ENCODE results near the gene BACE2. TPM values are rescaled to one million over a fixed set of nuclear protein-coding genes. Genes with fewer than 3 reads are reported as not detected.
A peak's percentile ranks its signal among the peaks of the same experiment; 100 is the strongest.

BACE2 gene
- total RNA-seq, 1 experiment from 2014 or later, result 23.2 TPM

DNA sequence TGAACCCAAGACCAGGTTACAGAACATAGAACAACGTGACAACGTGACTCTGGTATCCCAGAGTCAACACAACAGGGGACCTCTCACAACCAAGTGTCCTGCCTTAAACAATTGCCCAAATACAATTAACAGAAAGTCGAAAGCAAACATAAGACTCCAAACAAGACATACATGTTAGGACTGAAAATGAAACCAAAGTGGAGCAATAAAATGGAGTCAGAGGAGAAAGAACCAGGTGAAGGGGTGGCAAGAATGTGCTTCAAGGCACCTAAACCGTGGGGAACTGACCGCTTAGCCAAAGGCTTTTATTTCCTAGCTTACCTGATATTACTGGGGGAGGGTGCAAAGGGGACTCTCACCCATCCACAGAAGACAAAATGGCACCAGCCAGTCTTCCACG lies 17.8 kb downstream of the BACE2 start:
- Histone ChIP-seq H3K9ac (ENCODE audit: low read length) (no peak overlapping the region), H3K4me3 (replicated peaks in 1 of 2; ENCODE audit: low read depth in 1 of 2, low read length in 2 of 2) (no peak overlapping the region), H3K4me1 (ENCODE audit: control insufficient read depth in 1 of 2, insufficient read depth in 2 of 2, low read length in 2 of 2) (no peaks in the 10 kb centered on the region), H4K20me1 (ENCODE audit: insufficient read depth) (no peaks in the 10 kb centered on the region; the same call in 1 of the 2 replicates), H3K36me3 (ENCODE audit: control insufficient read depth in 1 of 2, insufficient read depth in 2 of 2, low read length in 2 of 2) (no peaks in the 10 kb centered on the region), H3K9me3 (ENCODE audit: control insufficient read depth in 1 of 2, insufficient read depth in 1 of 2, low read depth in 1 of 2, low read length in 2 of 2) (0 out of 4 replicates have a peak, but pooled peaks cover 0 to 4% of the 10 kb centered on the region in 2 experiments), H3K79me2 (ENCODE audit: insufficient read depth, low read length) (peaks cover 10% of the 10 kb centered on the region; the same call in 1 of the 2 replicates), H3K27ac (ENCODE audit: low read depth, low read length) (no peak overlapping the region), H2AFZ (ENCODE audit: low read depth, low read length, poor library complexity, severe bottlenecking) (no peak overlapping the region), H3K4me2 (ENCODE audit: low read length) (no peak overlapping the region), H3K27me3 (ENCODE audit: insufficient read depth, low read length) (no peaks in the 10 kb centered on the region), H3K9me2 (ENCODE audit: insufficient read depth) (no peaks in the 10 kb centered on the region)
- no TSS peak for BruUV-seq (replicated peaks)
- ATAC-seq, result no peak
- POLR2A ChIA-PET, result no interaction called here
- intact Hi-C loops (cut with micrococcal nuclease), result no loop called here
- TF ChIP-seq POLR2A (IDR thresholded peaks at IDR 0.05; ENCODE audit: borderline replicate concordance, extremely low read depth, insufficient read depth, insufficient read length) (no peak), EZH2 (IDR thresholded peaks at IDR 0.05) (no peak)
- DNase-seq (ENCODE audit: low read depth, low spot score), result no peak
- RAD21 ChIA-PET (ENCODE audit: low non-redundant PET in 1 of 2, low total read pairs in 2 of 2, uncharacterized antibody in 2 of 2, unreplicated experiment in 2 of 2), result no interaction called here
- CTCF ChIA-PET, result no interaction called here

DNA sequence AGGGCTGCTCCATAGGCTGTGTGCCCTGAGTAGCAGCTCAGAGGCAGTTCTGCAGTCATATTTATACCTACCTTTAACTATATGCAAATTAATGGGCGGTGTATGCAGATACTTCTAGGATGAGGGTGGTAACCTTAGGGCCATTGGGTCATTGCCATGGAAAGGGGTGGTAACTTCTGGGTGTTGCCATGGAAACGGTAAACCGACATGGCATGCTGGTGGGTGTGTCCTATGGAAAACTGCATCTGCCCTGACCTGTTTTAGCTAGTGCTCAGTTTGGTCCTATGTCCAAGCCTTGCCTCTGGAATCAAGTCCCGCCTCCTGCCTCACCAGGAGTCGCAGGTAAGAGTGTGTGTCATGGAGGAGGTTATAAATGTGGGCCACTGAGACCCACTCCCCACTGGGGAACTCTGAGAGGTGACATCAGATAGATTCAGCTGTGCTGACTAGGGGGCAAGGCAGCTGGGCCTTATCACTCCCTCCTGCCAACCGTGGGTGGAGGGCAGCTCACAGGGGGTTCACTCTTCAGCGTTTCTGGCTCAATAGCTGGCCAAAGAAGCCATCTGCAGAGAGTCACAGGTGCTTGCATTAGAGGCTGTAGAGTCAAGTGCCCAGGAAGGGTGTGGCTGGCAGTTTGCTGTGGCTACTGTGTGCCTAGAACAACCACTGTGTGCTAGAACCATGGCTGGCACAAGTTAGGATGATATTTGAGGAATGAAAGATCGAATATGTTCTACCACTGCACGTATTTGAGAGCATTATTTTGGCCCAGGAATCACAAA lies 19.0 kb downstream of the BACE2 start:
- no peak overlapping the region for H3K4me3 ChIP-seq (replicated peaks in 1 of 2; ENCODE audit: low read depth in 1 of 2, low read length in 2 of 2)
- ATAC-seq (peak; percentile 22; the same call in 1 of the 2 replicates), DNase-seq (ENCODE audit: low read depth, low spot score) (no peak)
- POLR2A ChIA-PET, result no interaction called here
- no peaks in the 10 kb centered on the region for H3K4me1 ChIP-seq (ENCODE audit: control insufficient read depth in 1 of 2, insufficient read depth in 2 of 2, low read length in 2 of 2)
- no peak overlapping the region for H3K9ac ChIP-seq (ENCODE audit: low read length)
- no peak overlapping the region for H3K4me2 ChIP-seq (ENCODE audit: low read length)
- H3K27ac ChIP-seq (ENCODE audit: low read depth, low read length), result no peak overlapping the region
- H3K9me3 ChIP-seq (ENCODE audit: control insufficient read depth in 1 of 2, insufficient read depth in 1 of 2, low read depth in 1 of 2, low read length in 2 of 2), result 0 out of 4 replicates have a peak, but pooled peaks cover 0 to 4% of the 10 kb centered on the region in 2 experiments
- RAD21 ChIA-PET (ENCODE audit: low non-redundant PET in 1 of 2, low total read pairs in 2 of 2, uncharacterized antibody in 2 of 2, unreplicated experiment in 2 of 2), result no interaction called here
- H2AFZ ChIP-seq (ENCODE audit: low read depth, low read length, poor library complexity, severe bottlenecking), result no peak overlapping the region
- CTCF ChIA-PET, result no interaction called here
- H3K9me2 ChIP-seq (ENCODE audit: insufficient read depth), result no peaks in the 10 kb centered on the region
- BruUV-seq (replicated peaks), result no TSS peak
- H3K79me2 ChIP-seq (ENCODE audit: insufficient read depth, low read length), result peaks cover 10% of the 10 kb centered on the region; the same call in 1 of the 2 replicates
- intact Hi-C loops (cut with micrococcal nuclease), result no loop called here
- no peaks in the 10 kb centered on the region for H3K36me3 ChIP-seq (ENCODE audit: control insufficient read depth in 1 of 2, insufficient read depth in 2 of 2, low read length in 2 of 2)
- H3K27me3 ChIP-seq (ENCODE audit: insufficient read depth, low read length), result no peaks in the 10 kb centered on the region
- no peaks in the 10 kb centered on the region; the same call in 1 of the 2 replicates for H4K20me1 ChIP-seq (ENCODE audit: insufficient read depth)
- TF ChIP-seq TCF7L2 (IDR thresholded peaks at IDR 0.05; ENCODE audit: borderline replicate concordance, extremely low read depth, insufficient read depth, insufficient read length) (no peak), RAD21 (IDR thresholded peaks at IDR 0.05; ENCODE audit: low read depth) (no peak), EGR1 (IDR thresholded peaks at IDR 0.05; ENCODE audit: low read depth) (no peak), EZH2 (IDR thresholded peaks at IDR 0.05) (no peak), POLR2A (IDR thresholded peaks at IDR 0.05; ENCODE audit: borderline replicate concordance, extremely low read depth, insufficient read depth, insufficient read length) (no peak), FOSL1 (IDR thresholded peaks at IDR 0.05; ENCODE audit: low read depth) (no peak), POLR2AphosphoS5 (IDR thresholded peaks at IDR 0.05; ENCODE audit: low read depth, low read length) (no peak), ZFX (IDR thresholded peaks at IDR 0.05) (no peak), SP1 (IDR thresholded peaks at IDR 0.05; ENCODE audit: low read depth) (no peak)
- TF ChIP-seq, protein P1, sequence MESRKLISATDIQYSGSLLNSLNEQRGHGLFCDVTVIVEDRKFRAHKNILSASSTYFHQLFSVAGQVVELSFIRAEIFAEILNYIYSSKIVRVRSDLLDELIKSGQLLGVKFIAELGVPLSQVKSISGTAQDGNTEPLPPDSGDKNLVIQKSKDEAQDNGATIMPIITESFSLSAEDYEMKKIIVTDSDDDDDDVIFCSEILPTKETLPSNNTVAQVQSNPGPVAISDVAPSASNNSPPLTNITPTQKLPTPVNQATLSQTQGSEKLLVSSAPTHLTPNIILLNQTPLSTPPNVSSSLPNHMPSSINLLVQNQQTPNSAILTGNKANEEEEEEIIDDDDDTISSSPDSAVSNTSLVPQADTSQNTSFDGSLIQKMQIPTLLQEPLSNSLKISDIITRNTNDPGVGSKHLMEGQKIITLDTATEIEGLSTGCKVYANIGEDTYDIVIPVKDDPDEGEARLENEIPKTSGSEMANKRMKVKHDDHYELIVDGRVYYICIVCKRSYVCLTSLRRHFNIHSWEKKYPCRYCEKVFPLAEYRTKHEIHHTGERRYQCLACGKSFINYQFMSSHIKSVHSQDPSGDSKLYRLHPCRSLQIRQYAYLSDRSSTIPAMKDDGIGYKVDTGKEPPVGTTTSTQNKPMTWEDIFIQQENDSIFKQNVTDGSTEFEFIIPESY (IDR thresholded peaks at IDR 0.05; ENCODE audit: extremely low read depth, insufficient replicate concordance, low read length), result no peak
- TF ChIP-seq, protein P2, sequence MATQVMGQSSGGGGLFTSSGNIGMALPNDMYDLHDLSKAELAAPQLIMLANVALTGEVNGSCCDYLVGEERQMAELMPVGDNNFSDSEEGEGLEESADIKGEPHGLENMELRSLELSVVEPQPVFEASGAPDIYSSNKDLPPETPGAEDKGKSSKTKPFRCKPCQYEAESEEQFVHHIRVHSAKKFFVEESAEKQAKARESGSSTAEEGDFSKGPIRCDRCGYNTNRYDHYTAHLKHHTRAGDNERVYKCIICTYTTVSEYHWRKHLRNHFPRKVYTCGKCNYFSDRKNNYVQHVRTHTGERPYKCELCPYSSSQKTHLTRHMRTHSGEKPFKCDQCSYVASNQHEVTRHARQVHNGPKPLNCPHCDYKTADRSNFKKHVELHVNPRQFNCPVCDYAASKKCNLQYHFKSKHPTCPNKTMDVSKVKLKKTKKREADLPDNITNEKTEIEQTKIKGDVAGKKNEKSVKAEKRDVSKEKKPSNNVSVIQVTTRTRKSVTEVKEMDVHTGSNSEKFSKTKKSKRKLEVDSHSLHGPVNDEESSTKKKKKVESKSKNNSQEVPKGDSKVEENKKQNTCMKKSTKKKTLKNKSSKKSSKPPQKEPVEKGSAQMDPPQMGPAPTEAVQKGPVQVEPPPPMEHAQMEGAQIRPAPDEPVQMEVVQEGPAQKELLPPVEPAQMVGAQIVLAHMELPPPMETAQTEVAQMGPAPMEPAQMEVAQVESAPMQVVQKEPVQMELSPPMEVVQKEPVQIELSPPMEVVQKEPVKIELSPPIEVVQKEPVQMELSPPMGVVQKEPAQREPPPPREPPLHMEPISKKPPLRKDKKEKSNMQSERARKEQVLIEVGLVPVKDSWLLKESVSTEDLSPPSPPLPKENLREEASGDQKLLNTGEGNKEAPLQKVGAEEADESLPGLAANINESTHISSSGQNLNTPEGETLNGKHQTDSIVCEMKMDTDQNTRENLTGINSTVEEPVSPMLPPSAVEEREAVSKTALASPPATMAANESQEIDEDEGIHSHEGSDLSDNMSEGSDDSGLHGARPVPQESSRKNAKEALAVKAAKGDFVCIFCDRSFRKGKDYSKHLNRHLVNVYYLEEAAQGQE (IDR thresholded peaks at IDR 0.05; ENCODE audit: low read depth), result no peak
- TF ChIP-seq, protein P3, sequence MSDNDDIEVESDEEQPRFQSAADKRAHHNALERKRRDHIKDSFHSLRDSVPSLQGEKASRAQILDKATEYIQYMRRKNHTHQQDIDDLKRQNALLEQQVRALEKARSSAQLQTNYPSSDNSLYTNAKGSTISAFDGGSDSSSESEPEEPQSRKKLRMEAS (IDR thresholded peaks at IDR 0.05), result no peak
- TF ChIP-seq, protein P4, sequence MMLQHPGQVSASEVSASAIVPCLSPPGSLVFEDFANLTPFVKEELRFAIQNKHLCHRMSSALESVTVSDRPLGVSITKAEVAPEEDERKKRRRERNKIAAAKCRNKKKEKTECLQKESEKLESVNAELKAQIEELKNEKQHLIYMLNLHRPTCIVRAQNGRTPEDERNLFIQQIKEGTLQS (IDR thresholded peaks at IDR 0.05), result no peak

All from HCT116 (cell line).